Loucy (cell line): ENCODE measurements around the gene MINDY4.

Experiments used
- H2AFZ ChIP-seq: fragments of 200-600 bp; sonication (generic); 2 replicates; pipeline ENCODE4 v1.6.0; 2016; ENCODE audit warnings: antibody characterized with exemption, mild to moderate bottlenecking, low read length, moderate library complexity
- H3F3A ChIP-seq: fragments of 200-600 bp; 2 replicates; pipeline ENCODE4 v1.6.0; 2016; ENCODE audit warnings: antibody characterized with exemption, low read depth, mild to moderate bottlenecking
- H3K27me3 ChIP-seq: fragments of 200-600 bp; sonication (generic); 2 replicates; pipeline ENCODE4 v1.6.1; 2014; ENCODE audit warnings: low read length, mild to moderate bottlenecking; ENCODE audit not compliant: insufficient read depth, poor library complexity, severe bottlenecking
- H3K36me3 ChIP-seq: fragments of 200-600 bp; sonication (generic); 2 replicates; pipeline ENCODE4 v1.6.1; 2016; ENCODE audit warnings: low read length; ENCODE audit not compliant: insufficient read depth
- H3K4me1 ChIP-seq: fragments of 200-600 bp; sonication (generic); 2 replicates; pipeline ENCODE4 v1.5.1; 2014; ENCODE audit warnings: low read length, mild to moderate bottlenecking; ENCODE audit not compliant: insufficient read depth, poor library complexity, severe bottlenecking
- H3K4me2 ChIP-seq: fragments of 200-600 bp; sonication (generic); 2 replicates; pipeline ENCODE4 v1.6.0; 2014; ENCODE audit warnings: antibody characterized with exemption, low read length, low read depth, mild to moderate bottlenecking; ENCODE audit not compliant: poor library complexity, severe bottlenecking
- H3K4me3 ChIP-seq: fragments of 200-600 bp; sonication (generic); 2 replicates; pipeline ENCODE4 v1.5.1; 2014; ENCODE audit warnings: low read length, mild to moderate bottlenecking, mixed read lengths; ENCODE audit not compliant: poor library complexity, severe bottlenecking
- H3K79me2 ChIP-seq: fragments of 200-600 bp; sonication (generic); 2 replicates; pipeline ENCODE4 v1.6.1; 2014; ENCODE audit warnings: low read length; ENCODE audit not compliant: insufficient read depth
- H3K9ac ChIP-seq: fragments of 200-600 bp; sonication (generic); 2 replicates; pipeline ENCODE4 v1.6.0; 2014; ENCODE audit warnings: mild to moderate bottlenecking, low read depth, low read length, moderate library complexity; ENCODE audit not compliant: poor library complexity, severe bottlenecking
- H3K9me2 ChIP-seq: fragments of 200-600 bp; sonication (generic); replicated peaks from 2 replicates; pipeline ENCODE4 v1.6.1; 2016; ENCODE audit warnings: low read depth, low read length, mixed read lengths
- H3K9me3 ChIP-seq: fragments of 200-600 bp; sonication (generic); 2 replicates; pipeline ENCODE4 v1.6.1; 2014; ENCODE audit warnings: mild to moderate bottlenecking, antibody characterized with exemption, low read length, low read depth; ENCODE audit not compliant: insufficient read depth
- H4K20me1 ChIP-seq: fragments of 200-600 bp; sonication (generic); 2 replicates; pipeline ENCODE4 v1.6.0; 2014; ENCODE audit warnings: antibody characterized with exemption, low read length, mild to moderate bottlenecking; ENCODE audit not compliant: insufficient read depth, poor library complexity, severe bottlenecking
- CTCF ChIP-seq: fragments of 200-600 bp; sonication (generic); conservative IDR thresholded peaks from 2 replicates; pipeline ENCODE4 v1.5.1; 2014; ENCODE audit warnings: mild to moderate bottlenecking, antibody characterized with exemption, low read length
- EZH2phosphoT487 ChIP-seq: fragments of 200-600 bp; IDR thresholded peaks from 2 replicates; pipeline ENCODE4 v1.6.1; 2018; ENCODE audit warnings: antibody characterized with exemption, mild to moderate bottlenecking, moderate library complexity, borderline replicate concordance

Gene MINDY4

GRCh38 chr7:30922596-30922995 lies 151.4 kb downstream of the MINDY4 start:
- Histone ChIP-seq H3K4me2 (no peak overlapping the region), H3K79me2 (no peaks in the 10 kb centered on the region), H3K9me3 (no peaks in the 10 kb centered on the region), H3K4me3 (no peak overlapping the region), H2AFZ (no peak overlapping the region), H4K20me1 (no peaks in the 10 kb centered on the region), H3K27me3 (no peaks in the 10 kb centered on the region), H3K36me3 (no peaks in the 10 kb centered on the region), H3F3A (no peaks in the 10 kb centered on the region), H3K4me1 (no peaks in the 10 kb centered on the region), H3K9me2 (no peaks in the 10 kb centered on the region), H3K9ac (no peak overlapping the region)
- no peak for TF ChIP-seq CTCF
- TF ChIP-seq EZH2phosphoT487: no peak

- Histone ChIP-seq H3K36me3 (no peaks in the 10 kb centered on the region), H3K4me3 (no peak overlapping the region), H3K4me2 (no peak overlapping the region), H3K4me1 (no peaks in the 10 kb centered on the region), H2AFZ (no peak overlapping the region), H3K79me2 (no peaks in the 10 kb centered on the region), H3K9ac (no peak overlapping the region), H3K9me3 (no peaks in the 10 kb centered on the region), H4K20me1 (no peaks in the 10 kb centered on the region), H3K27me3 (no peaks in the 10 kb centered on the region), H3F3A (no peaks in the 10 kb centered on the region), H3K9me2 (no peaks in the 10 kb centered on the region)
- TF ChIP-seq EZH2phosphoT487: no peak
- no peak for TF ChIP-seq CTCF
Observed at GRCh38 chr7:30923009-30923773, 152.0 kb downstream of the MINDY4 start.

GRCh38 chr7:30923774-30924413 lies 152.7 kb downstream of the MINDY4 start:
- H2AFZ ChIP-seq: no peak overlapping the region
- H3K79me2 ChIP-seq: no peaks in the 10 kb centered on the region
- no peak overlapping the region for H3K4me2 ChIP-seq
- H3K9me3 ChIP-seq: no peaks in the 10 kb centered on the region
- no peaks in the 10 kb centered on the region for H3K4me1 ChIP-seq
- no peaks in the 10 kb centered on the region for H3K27me3 ChIP-seq
- H3K9me2 ChIP-seq: no peaks in the 10 kb centered on the region
- H4K20me1 ChIP-seq: no peaks in the 10 kb centered on the region
- H3F3A ChIP-seq: no peaks in the 10 kb centered on the region
- TF ChIP-seq EZH2phosphoT487: no peak
- TF ChIP-seq CTCF: no peak
- H3K4me3 ChIP-seq: no peak overlapping the region
- no peak overlapping the region for H3K9ac ChIP-seq
- no peaks in the 10 kb centered on the region for H3K36me3 ChIP-seq
